ENCODE results near the gene UMODL1. TPM values are rescaled to one million over a fixed set of nuclear protein-coding genes. Genes with fewer than 3 reads are reported as not detected.

The UMODL1 gene
- total RNA-seq, 1 experiment from 2014 or later = not detected

DNA sequence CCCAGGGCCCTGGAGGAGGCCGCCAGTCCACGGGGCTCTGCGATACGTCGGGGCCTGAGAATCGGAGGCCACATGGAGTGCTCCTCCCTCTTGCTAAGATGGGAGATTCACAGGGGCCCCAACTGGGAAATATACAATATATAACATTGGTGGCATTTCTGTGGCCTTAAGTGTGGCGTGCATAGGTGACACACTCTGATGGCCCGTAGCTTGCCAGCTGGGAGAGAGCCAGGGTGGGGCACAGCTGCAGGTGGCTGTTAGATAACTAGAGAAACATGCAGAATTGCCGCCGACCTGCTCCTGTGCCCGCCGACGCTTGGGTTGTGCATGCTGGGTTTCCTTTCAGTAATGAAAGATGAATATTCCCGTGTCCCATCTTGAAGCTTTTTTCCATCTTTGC lies 30.1 kb downstream of the UMODL1 start:
- H3K4me3 ChIP-seq = no peak overlapping the region
- intact Hi-C loops (cut with micrococcal nuclease; ENCODE audit: unreplicated experiment) = no loop called here
- no peaks in the 10 kb centered on the region for H3K36me3 ChIP-seq (ENCODE audit: low read depth)
- ChIA-PET POLR2A (ENCODE audit: unreplicated experiment) (no interaction called here), CTCF (no interaction called here)
- H3K27ac ChIP-seq = no peak overlapping the region
- H3K27me3 ChIP-seq (ENCODE audit: insufficient read depth, low read depth) = no peaks in the 10 kb centered on the region
- TF ChIP-seq, protein P1, sequence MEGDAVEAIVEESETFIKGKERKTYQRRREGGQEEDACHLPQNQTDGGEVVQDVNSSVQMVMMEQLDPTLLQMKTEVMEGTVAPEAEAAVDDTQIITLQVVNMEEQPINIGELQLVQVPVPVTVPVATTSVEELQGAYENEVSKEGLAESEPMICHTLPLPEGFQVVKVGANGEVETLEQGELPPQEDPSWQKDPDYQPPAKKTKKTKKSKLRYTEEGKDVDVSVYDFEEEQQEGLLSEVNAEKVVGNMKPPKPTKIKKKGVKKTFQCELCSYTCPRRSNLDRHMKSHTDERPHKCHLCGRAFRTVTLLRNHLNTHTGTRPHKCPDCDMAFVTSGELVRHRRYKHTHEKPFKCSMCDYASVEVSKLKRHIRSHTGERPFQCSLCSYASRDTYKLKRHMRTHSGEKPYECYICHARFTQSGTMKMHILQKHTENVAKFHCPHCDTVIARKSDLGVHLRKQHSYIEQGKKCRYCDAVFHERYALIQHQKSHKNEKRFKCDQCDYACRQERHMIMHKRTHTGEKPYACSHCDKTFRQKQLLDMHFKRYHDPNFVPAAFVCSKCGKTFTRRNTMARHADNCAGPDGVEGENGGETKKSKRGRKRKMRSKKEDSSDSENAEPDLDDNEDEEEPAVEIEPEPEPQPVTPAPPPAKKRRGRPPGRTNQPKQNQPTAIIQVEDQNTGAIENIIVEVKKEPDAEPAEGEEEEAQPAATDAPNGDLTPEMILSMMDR (conservative IDR thresholded peaks at IDR 0.05) = no peak
- TF ChIP-seq EZH2 (IDR thresholded peaks at IDR 0.05; ENCODE audit: low read depth) = no peak
- no peaks in the 10 kb centered on the region for H3K79me2 ChIP-seq (ENCODE audit: low read depth)
- H2AFZ ChIP-seq = no peak overlapping the region
- peaks cover 17% of the 10 kb centered on the region for H3K4me1 ChIP-seq (replicated peaks; ENCODE audit: insufficient read depth)
- no peaks in the 10 kb centered on the region for H3K9me3 ChIP-seq (ENCODE audit: insufficient read depth, low read depth)
- H3F3A ChIP-seq (ENCODE audit: insufficient read depth, low read depth) = peaks cover 7% of the 10 kb centered on the region; the same call in 1 of the 2 replicates
- H4K20me1 ChIP-seq (ENCODE audit: insufficient read depth) = no peaks in the 10 kb centered on the region
- no peaks in the 10 kb centered on the region for H3K9me2 ChIP-seq (ENCODE audit: insufficient read depth)
- no peak for DNase-seq
- BruUV-seq (replicated peaks) = no TSS peak
- no peak overlapping the region for H3K4me2 ChIP-seq

DNA sequence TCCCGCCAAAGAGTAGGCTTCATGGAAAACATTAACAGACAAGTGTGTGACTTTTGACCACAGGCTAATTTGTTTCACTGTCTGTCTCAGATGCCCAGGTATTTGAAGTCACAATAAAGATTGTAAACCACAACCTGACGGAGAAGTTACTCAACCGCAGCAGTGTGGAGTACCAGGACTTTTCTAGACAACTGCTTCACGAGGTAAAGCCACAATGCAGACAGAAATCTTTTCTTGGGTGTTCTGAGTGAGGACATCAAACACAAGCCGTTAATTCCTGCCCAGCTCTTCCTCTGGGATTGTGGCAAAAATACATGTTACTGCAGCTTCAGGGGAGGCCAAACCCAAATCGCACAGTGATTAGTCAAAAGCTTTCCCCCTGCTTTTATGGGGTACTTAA lies 31.0 kb downstream of the UMODL1 start:
- H3K79me2 ChIP-seq (ENCODE audit: low read depth) = no peaks in the 10 kb centered on the region
- TF ChIP-seq, protein P1 (conservative IDR thresholded peaks at IDR 0.05) = no peak
- no peak for TF ChIP-seq EZH2 (IDR thresholded peaks at IDR 0.05; ENCODE audit: low read depth)
- BruUV-seq (replicated peaks) = no TSS peak
- H4K20me1 ChIP-seq (ENCODE audit: insufficient read depth) = no peaks in the 10 kb centered on the region
- H3K27me3 ChIP-seq (ENCODE audit: insufficient read depth, low read depth) = no peaks in the 10 kb centered on the region
- peaks cover 7% of the 10 kb centered on the region; the same call in 1 of the 2 replicates for H3F3A ChIP-seq (ENCODE audit: insufficient read depth, low read depth)
- no peaks in the 10 kb centered on the region for H3K36me3 ChIP-seq (ENCODE audit: low read depth)
- H2AFZ ChIP-seq = no peak overlapping the region
- H3K27ac ChIP-seq = no peak overlapping the region
- H3K9me2 ChIP-seq (ENCODE audit: insufficient read depth) = no peaks in the 10 kb centered on the region
- intact Hi-C loops (cut with micrococcal nuclease; ENCODE audit: unreplicated experiment) = no loop called here
- peaks cover 15% of the 10 kb centered on the region for H3K4me1 ChIP-seq (replicated peaks; ENCODE audit: insufficient read depth)
- CTCF ChIA-PET = no interaction called here
- POLR2A ChIA-PET (ENCODE audit: unreplicated experiment) = no interaction called here
- H3K9me3 ChIP-seq (ENCODE audit: insufficient read depth, low read depth) = no peaks in the 10 kb centered on the region
- H3K4me3 ChIP-seq = no peak overlapping the region
- H3K4me2 ChIP-seq = no peak overlapping the region
- DNase-seq = no peak

DNA sequence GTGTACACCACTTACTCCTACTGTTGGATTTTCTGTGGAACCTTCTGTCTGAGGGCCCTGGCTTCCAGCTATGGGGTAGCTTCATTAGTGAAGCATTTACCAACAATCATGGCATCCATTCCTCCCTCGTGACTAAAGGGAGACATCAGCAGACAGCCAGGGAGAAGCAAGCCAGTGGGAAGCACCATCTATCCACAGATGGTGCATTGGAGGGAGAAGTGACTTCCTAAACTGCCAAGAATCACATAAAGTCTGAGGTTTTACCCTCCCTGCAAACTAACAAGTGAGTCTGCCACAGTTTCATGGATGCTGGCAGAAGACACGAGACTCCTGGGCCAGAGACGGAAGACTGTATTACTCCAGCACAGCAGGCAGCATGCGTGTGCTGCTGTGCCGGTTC lies 31.4 kb downstream of the UMODL1 start:
- no peak for DNase-seq
- Histone ChIP-seq H3K27ac (no peak overlapping the region), H3K36me3 (ENCODE audit: low read depth) (no peaks in the 10 kb centered on the region), H2AFZ (no peak overlapping the region), H3K9me2 (ENCODE audit: insufficient read depth) (no peaks in the 10 kb centered on the region), H3F3A (ENCODE audit: insufficient read depth, low read depth) (peaks cover 7% of the 10 kb centered on the region; the same call in 1 of the 2 replicates), H3K9me3 (ENCODE audit: insufficient read depth, low read depth) (no peaks in the 10 kb centered on the region), H3K4me2 (no peak overlapping the region), H3K27me3 (ENCODE audit: insufficient read depth, low read depth) (no peaks in the 10 kb centered on the region), H3K4me1 (replicated peaks; ENCODE audit: insufficient read depth) (peaks cover 10% of the 10 kb centered on the region), H3K4me3 (no peak overlapping the region), H3K79me2 (ENCODE audit: low read depth) (no peaks in the 10 kb centered on the region), H4K20me1 (ENCODE audit: insufficient read depth) (no peaks in the 10 kb centered on the region)
- ChIA-PET CTCF (no interaction called here), POLR2A (ENCODE audit: unreplicated experiment) (no interaction called here)
- no TSS peak for BruUV-seq (replicated peaks)
- intact Hi-C loops (cut with micrococcal nuclease; ENCODE audit: unreplicated experiment) = no loop called here
- TF ChIP-seq, protein P1 (conservative IDR thresholded peaks at IDR 0.05) = no peak
- TF ChIP-seq EZH2 (IDR thresholded peaks at IDR 0.05; ENCODE audit: low read depth) = no peak
